HUES48 (cell line): ENCODE data around the gene ANGPTL2.

Experiments
- H3K27ac ChIP-seq: one replicate; pipeline ENCODE4 v1.7.0; 2013; ENCODE audit warnings: low read depth, low read length, inconsistent platforms
- H3K27me3 ChIP-seq: 2 replicates; pipeline ENCODE4 v1.6.1; 2013; ENCODE audit warnings: mild to moderate bottlenecking, low read length; ENCODE audit not compliant: control insufficient read depth, insufficient read depth
- H3K36me3 ChIP-seq: 2 replicates; pipeline ENCODE4 v1.6.1; 2013; ENCODE audit warnings: low read length; ENCODE audit not compliant: control insufficient read depth, insufficient read depth
- H3K4me1 ChIP-seq: 2 replicates; pipeline ENCODE4 v1.6.1; 2013; ENCODE audit warnings: mild to moderate bottlenecking, low read length; ENCODE audit not compliant: control insufficient read depth, insufficient read depth
- H3K4me3 ChIP-seq: 2 replicates; pipeline ENCODE4 v1.5.1; 2013; ENCODE audit warnings: mild to moderate bottlenecking, low read depth, low read length
- H3K9ac ChIP-seq: 2 replicates; pipeline ENCODE4 v1.6.1; 2013; ENCODE audit warnings: mild to moderate bottlenecking, low read depth, low read length, moderate library complexity
- H3K9me3 ChIP-seq: 2 replicates; pipeline ENCODE4 v1.6.1; 2013; ENCODE audit warnings: low read length; ENCODE audit not compliant: control insufficient read depth, insufficient read depth

The ANGPTL2 gene

DNA sequence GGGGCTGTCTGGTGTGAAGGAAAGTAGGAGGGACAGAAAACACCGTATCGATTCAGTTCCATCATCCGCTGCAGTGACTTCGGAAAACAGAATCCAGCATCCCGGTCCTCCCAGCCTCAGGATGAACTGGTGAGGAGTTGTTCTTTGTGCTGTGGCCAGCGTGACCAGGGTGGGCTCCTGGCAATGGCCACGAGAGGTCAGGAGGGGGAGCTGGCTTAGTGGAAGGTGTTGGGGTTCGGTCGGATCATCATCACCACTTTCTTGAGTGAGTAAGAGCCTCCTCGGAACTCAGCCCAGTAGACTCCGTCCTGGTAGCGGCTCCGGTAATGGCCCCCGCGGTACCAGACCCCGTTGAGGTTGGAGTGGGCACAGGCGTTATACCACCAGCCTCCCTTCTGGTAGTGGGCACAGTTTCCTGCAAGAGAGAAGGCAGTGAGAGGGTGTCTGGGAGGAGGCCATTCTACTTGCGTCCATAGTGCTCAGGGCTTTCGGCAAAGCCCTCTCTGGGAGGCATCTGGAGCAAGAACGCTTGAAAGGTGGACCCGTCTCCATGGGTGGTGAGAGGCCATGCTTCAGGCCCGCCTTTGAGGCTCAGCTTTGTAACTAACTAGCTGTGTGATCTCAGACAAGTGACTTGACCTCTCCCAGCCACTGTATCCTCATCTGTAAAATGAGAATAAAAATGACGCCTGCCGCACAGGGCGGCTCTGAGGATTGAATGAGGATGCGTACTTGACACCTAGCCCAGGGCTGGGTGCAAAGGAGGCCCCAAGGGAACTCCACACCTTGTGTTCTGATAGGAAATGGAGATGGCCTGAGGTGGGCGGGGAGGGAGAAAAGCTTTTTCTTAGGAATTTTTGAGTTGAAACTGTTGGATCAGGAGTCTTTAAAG is 33.5 kb downstream of the ANGPTL2 start:
- H3K9ac ChIP-seq: no peak overlapping the region
- H3K4me3 ChIP-seq: no peak overlapping the region
- H3K9me3 ChIP-seq: no peaks in the 10 kb centered on the region
- H3K4me1 ChIP-seq: no peaks in the 10 kb centered on the region
- peaks cover 5% of the 10 kb centered on the region; the same call in 1 of the 2 replicates for H3K36me3 ChIP-seq
- no peak overlapping the region for H3K27ac ChIP-seq
- H3K27me3 ChIP-seq: no peaks in the 10 kb centered on the region

DNA sequence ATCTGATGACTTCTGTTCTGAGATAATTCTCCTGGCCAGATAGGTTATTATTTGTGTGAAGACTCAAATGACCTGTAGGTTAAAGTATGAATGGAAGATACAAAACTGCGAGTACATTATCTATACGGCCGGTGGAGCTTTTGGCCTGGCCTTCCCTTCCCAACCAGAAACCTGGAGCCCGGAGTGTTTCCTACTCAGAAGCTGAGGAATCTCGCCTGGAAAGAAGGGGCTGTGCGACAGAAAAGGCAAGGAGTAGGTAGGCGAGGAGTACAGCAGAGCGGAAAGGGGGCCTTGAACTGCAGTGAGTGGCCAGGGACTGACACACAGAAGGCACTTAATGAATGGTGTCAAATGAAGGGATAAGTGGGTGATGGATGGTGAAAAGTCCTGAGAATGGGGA is 34.6 kb downstream of the ANGPTL2 start:
- Histone ChIP-seq H3K4me1 (no peaks in the 10 kb centered on the region), H3K27ac (no peak overlapping the region), H3K36me3 (peaks cover 5% of the 10 kb centered on the region; the same call in 1 of the 2 replicates), H3K27me3 (no peaks in the 10 kb centered on the region), H3K9ac (no peak overlapping the region), H3K9me3 (no peaks in the 10 kb centered on the region), H3K4me3 (no peak overlapping the region)

DNA sequence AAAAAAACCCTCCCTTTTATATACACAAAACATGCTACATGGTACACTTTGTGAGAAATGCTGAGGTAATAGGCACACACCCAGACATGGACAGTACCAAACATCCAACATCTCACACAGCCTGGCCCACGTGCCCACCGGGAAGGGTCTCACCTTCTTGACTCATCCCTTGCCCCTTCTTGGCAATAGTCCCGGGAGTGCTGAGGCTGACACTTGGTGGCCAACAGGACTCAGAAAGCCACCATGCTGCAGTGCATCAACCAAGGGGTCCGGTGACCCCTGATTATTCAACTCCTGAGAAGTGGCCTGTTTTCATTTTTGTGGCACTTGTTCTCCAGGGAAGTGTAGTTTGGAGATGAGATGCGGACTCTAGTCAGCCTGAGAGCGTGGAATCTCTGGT is 35.0 kb downstream of the ANGPTL2 start:
- Histone ChIP-seq H3K27me3 (no peaks in the 10 kb centered on the region), H3K36me3 (peaks cover 5% of the 10 kb centered on the region; the same call in 1 of the 2 replicates), H3K9me3 (no peaks in the 10 kb centered on the region), H3K4me3 (no peak overlapping the region), H3K4me1 (no peaks in the 10 kb centered on the region), H3K9ac (no peak overlapping the region), H3K27ac (no peak overlapping the region)

DNA sequence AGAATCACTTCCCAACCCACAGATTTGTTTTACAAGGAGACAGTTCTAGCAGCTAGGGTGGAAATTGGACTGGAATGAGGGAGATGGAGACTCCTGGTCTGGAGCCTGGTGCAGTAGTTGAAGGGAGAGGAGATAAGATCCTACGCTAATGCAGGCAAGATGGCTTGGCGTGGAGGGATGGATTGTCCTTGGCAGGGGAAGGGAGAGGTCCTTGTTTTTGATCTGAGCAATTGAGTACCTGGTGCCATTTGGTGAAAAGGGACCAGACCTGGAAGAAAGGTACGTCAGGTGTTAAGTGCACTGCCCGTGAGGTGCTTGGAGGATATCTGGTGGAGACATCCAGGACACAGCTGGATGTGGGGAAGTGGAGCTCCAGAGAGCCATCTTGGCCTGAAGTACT is 35.7 kb downstream of the ANGPTL2 start:
- Histone ChIP-seq H3K27me3 (no peaks in the 10 kb centered on the region), H3K9ac (no peak overlapping the region), H3K27ac (no peak overlapping the region), H3K4me3 (no peak overlapping the region), H3K36me3 (peaks cover 5% of the 10 kb centered on the region; the same call in 1 of the 2 replicates), H3K9me3 (no peaks in the 10 kb centered on the region), H3K4me1 (no peaks in the 10 kb centered on the region)

DNA sequence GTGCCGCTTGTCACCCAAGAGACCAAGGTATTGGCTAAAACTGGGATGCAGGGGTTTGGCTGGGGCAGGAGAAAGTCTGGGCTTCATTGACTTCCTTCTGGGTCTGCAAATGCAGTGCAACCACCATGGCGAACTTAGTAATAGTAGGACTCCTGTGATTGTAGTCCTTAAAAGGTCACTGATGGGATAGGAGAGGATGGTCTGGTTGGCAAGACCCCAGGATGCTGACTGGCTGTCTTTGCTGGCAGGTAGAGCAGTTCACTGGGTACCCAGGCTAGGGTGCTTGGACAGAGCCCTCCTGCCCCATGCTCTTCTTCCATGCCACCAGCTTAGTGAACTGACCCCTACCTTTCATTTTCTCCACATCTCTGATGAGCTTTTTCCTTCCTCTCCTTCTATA is 37.2 kb downstream of the ANGPTL2 start:
- no peak overlapping the region for H3K27ac ChIP-seq
- H3K4me1 ChIP-seq: no peaks in the 10 kb centered on the region
- no peaks in the 10 kb centered on the region for H3K9me3 ChIP-seq
- no peaks in the 10 kb centered on the region for H3K27me3 ChIP-seq
- no peak overlapping the region for H3K4me3 ChIP-seq
- H3K36me3 ChIP-seq: peaks cover 5% of the 10 kb centered on the region; the same call in 1 of the 2 replicates
- H3K9ac ChIP-seq: no peak overlapping the region

DNA sequence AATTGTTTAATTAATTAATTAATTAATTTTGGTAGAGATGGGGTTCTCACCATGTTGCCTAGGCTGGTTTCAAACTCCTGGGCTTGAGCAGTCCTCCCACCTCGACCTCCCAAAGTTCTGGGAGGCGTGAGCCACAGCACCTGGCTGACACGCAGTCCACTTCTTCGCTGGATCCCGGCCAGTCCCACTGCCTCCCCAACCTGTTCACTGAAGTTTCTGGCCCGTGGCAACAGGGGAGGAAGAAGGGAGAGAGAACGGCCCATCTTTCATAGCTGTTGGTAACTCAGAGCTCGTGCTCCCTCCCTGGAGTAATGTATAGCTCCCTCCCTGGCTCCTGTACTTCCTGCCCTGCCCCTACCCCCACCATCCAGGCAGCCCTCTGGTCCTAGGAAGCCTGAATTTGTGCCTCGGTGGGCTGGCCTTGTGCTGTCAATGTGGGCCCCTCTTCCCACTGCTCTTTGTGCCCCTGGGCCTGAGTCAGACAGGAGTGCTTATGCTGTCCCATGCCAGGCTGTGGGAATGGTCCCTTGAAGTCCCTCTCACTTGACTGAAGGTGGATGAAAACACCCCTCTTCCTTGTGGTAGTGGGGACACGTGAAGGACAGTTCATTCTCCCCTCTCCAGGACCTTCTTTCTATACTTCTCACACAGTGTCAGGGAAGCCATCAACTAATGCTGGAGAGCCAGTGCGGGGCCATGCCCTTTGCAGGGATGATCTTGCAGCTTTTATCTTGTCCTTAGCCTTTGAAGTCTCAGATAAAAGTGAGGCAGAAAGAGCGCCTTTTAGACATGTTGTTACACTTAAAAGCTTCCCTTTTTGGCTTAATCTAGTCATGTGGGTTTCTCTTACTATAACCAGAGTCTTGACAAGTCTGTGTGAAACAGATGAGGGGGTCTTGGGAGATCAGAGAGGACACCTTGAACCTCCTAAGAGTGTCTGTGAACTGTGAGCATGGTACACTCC is 38.1 kb downstream of the ANGPTL2 start:
- H3K4me1 ChIP-seq: no peaks in the 10 kb centered on the region
- H3K27ac ChIP-seq: no peak overlapping the region
- H3K27me3 ChIP-seq: no peaks in the 10 kb centered on the region
- H3K4me3 ChIP-seq: no peak overlapping the region
- no peaks in the 10 kb centered on the region for H3K9me3 ChIP-seq
- H3K9ac ChIP-seq: no peak overlapping the region
- peaks cover 5% of the 10 kb centered on the region; the same call in 1 of the 2 replicates for H3K36me3 ChIP-seq

DNA sequence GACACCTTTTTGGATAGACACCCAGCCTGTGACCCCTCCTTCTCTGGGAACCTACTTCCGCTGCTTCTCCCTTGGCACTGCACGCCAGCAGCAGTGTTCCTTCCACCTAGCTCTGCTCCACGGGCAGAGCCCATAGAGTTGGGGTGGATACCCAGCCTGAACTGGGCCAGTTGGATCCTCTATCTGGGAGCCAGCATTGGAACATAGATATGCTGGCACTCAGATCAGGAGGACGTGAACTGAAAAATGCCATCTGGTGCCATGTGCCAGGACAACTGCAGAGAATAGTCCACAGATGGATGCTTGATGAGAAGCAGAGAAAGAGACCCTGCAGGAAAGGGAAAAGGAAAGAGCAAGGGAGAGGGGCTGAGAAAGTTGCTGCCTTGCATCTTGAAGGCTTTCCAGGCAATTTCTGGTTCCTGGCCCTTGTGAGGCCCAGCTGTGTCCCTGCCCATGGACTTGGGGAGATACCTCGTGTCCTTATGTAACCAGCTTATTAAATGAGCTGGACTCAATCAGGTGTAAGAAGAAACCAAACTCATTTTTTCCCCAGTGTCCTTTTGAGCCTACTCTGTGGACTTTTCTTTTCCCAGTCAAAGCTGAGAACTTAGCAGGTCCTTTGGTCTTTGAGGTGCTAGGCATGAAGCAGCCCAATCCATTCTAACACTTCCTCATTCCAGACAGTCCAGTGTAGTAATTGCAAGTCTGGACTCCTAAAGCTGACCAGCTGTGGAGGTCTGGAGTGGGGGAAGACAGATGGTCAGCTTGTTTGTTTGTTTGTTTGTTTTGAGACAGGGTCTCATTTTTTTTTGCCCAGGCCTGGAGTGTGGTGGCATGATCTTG is 39.1 kb downstream of the ANGPTL2 start:
- Histone ChIP-seq H3K9ac (no peak overlapping the region), H3K9me3 (no peaks in the 10 kb centered on the region), H3K27me3 (no peaks in the 10 kb centered on the region), H3K4me1 (no peaks in the 10 kb centered on the region), H3K36me3 (peaks cover 2% of the 10 kb centered on the region; the same call in 1 of the 2 replicates), H3K4me3 (no peak overlapping the region), H3K27ac (no peak overlapping the region)

DNA sequence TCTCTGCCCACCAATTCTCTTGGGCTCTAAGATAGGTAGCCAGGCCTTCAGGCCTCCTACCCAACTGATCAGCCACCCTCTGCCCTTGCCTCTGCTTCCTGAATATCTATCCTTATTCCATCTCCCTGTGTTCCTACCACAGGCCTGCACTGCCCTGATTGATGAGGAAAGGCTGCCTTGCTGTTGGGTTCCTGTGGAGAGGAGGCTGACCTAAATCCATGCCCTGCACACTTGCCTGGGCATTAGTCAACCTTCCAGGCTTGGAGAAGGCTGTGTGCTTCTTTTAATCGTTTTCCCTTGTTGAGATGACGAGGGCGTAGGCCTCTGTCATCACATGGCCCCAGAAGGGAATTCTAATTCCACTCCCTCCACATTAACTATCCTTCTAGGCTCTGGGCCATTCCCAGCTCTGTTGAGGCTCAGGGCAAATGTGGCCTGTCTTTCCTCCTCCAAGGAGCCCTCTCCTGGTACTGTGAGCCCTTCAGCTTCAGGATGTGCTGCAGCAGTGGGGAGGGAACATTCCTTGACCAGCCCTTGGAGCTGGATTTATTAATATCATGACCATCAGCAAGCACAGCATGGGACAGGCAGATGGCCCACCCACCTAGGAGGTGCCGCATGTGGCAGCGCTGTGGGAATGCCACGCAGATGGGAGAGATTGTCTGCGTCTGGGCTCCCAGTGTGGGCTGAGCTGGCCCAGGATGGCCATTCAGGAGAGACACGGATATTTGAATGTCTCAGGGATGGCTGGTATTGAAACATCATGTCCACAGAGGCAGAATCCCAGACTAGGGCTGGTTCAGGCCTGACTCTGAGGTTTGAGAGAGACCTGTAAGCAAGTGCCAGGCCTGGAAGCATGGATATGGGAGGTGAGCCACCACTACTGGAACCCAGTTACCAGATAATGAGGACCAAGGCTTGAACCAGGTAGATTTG is 40.9 kb downstream of the ANGPTL2 start:
- Histone ChIP-seq H3K9me3 (no peaks in the 10 kb centered on the region), H3K4me1 (peaks cover 14% of the 10 kb centered on the region), H3K27ac (no peak overlapping the region), H3K4me3 (no peak overlapping the region), H3K36me3 (no peaks in the 10 kb centered on the region), H3K9ac (no peak overlapping the region), H3K27me3 (no peaks in the 10 kb centered on the region)

DNA sequence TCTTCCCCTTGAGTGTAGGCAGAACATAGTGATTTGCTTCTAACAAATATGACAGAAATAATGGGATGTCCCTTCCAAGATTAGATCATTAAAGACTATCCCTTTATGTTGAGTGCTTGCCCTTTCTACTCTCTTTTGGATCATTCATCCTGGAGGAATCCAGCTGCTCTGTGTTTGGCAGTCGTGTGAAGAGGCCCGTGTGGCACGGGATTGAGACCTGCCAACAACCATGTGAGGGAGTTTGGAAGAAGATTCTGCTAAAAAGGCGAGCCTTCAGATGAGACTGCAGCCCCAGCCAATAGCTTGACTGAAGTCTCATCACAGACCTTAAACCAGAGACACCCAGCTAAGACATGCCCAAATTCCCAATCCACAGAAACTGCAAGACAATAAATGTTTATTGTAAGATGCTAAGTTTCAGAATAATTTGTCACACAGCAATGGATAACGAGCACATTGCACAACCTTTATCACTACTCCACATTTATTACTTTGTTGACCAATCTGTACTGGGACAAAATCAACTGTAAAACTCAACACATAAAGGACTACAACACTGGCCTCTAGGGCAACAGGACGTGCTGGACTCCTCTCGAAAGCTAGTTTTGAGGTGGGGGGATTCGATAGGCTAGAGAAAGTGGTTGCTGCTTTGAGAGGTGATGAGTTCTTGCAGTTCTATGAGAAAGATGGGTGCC is 42.8 kb downstream of the ANGPTL2 start:
- Histone ChIP-seq H3K4me3 (no peak overlapping the region), H3K27ac (no peak overlapping the region), H3K27me3 (no peaks in the 10 kb centered on the region), H3K4me1 (peaks cover 33% of the 10 kb centered on the region), H3K9me3 (no peaks in the 10 kb centered on the region), H3K9ac (no peak overlapping the region), H3K36me3 (no peaks in the 10 kb centered on the region)
